Activated naive CD4-positive, alpha-beta T cell treated with Interleukin-2 at 50 U/mL for 16 hours (primary cell): ENCODE data around the gene MYORG.

Source experiments
- DNase-seq: peaks from one replicate; pipeline ENCODE4 v3.0.0-alpha.2; 2020

MYORG gene

DNA sequence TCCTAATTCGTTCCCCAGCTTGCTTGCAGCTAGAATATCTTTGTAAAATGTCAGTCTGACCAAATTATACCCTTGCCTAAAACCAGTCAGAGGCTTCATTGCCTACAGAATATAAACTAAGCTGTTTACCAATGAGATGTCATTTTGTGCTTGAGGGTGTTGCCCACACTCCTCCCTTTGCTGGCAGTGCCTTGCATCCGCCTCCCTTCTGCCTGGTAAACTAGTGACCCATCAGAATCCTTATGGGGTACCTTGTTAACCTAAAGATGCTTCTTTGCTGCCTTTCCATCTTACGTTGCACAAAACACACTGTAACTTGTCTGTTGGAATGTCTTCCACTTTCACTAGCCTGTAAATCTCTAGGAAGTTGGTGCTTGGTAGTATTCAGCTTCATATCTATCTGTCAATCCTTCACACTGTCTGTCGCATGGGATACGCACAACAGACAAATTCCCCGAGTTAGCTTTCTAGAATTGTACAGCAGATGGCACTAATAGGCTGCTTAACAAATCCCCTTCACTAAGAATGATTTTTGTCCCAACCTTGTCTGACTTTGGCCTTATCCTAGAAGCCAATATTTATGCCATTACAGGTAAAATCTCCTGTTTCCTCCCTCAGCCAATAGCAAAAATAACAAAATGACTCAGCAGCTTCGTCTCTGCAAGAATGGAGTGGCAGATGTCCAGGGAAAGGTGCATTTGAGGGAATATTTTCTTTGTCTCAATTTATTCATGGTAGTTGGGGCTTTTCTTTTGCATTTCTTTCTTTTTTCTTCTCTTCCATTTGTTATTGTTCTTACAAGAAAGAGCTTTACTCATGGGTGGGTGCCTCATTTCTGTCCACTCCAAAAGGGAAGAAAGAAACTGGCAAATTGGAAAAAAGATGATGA lies 44.4 kb downstream of the MYORG start:
- no peak for DNase-seq

DNA sequence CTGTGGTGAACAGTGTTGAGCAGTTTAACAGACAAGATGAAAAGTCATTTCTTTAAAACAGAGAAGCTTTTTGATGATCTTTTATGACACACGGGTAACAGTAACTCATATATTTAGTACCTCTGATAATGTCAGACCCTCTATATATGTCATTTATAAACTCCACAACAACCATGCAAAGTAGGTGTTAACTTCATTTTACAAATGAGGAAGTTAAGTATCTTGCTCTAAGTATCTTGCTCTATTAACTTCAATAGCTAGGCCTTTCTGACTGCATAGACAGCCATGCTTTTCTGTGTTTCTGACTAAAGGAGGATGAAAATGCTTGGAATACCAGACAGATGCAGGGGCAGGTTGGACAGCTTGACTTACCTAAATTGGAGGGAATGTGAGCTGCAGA lies 45.5 kb downstream of the MYORG start:
- no peak for DNase-seq

DNA sequence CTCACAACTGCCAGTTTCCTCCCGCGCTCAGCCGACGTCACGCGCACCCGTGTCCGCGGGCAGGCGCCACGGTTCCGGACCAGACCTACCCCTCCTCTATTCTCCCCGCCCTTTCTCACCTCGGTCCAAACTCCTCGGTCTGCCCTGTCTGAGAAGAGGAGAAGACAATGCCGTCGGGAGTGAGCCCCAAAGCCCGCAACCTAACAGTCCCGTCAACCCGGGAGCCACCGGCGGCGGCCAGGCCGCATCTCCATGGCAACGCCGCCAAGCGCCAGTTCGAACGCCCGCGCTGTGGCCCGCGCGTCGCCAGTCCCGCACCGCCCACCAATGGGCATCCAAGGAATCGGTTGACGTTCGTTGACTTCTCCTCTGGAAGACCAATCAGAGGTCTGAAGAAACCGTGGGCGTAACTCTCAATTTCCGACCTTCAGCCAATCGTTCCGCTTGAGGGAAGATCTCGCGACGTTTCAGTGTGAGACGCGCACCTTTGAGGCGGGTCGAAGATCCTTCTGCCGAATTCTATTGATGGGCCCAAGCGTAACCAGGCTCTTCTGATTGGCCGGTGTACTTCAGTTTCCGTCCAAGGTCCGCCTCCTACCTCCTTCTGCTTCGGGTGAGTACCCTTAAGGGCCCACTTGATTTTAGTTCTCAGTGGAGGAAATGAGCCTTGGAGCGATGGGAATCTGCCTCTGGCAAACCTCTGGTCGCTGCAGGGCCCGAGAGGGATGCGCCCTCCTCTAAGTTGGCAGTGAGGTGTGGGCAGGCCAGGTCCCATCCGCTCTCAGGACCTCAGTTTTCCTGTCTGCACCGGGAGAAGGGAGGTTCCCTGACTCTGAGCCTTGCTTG lies 47.5 kb downstream of the MYORG start, which contains the start of the genes KIF24 and NUDT2:
KIF24 (minus strand) TSS at position 282 of the 846 bp plus-strand sequence. CDS start 17,922 bp downstream, outside the sequence.
NUDT2 (plus strand) TSS at position 583 of the 846 bp plus-strand sequence. CDS start 9,471 bp downstream, outside the sequence.
- peak; percentile 95 for DNase-seq

DNA sequence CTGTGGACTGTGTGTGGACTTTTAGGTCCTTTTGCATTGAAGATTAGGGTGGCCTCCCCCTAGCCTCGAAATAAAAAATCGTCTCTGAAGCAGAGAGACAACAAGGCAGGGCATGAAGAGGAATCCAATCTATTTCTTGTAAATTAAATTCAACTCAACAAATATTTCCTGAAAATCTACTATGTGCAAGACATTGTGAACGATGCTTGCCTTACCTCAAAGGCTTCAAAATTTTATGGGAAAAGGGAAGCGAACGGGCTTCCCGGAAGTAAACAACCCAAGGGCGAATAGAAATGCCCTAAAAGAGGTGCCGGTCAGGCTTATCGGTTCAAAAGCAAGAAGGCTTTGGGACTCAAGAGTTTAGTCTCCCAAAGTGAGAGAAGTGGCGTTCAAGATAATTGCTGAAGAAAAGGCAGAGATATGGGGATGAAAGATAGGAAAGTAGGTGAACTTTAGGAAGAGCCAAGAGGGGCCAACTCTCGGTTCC lies 48.2 kb downstream of the MYORG start:
- DNase-seq: no peak

DNA sequence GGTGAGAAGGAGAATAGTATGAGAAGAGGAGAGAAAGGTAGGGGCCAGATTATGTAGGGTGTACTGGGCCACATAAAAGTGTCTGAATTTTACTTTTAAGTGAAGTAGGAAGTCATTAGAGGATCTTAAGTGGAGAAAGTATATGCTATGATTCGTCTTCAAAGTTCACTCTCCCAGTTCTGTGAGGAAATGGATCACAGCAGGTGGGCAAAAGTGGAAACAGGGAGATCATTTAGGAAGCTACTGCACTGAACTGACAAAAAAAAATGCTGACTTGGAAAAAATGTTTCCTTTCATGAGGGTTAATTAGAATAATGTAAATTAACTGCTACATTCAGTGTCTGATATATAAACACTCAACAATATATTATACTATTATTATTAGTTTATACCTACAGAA lies 50.0 kb downstream of the MYORG start:
- no peak for DNase-seq

DNA sequence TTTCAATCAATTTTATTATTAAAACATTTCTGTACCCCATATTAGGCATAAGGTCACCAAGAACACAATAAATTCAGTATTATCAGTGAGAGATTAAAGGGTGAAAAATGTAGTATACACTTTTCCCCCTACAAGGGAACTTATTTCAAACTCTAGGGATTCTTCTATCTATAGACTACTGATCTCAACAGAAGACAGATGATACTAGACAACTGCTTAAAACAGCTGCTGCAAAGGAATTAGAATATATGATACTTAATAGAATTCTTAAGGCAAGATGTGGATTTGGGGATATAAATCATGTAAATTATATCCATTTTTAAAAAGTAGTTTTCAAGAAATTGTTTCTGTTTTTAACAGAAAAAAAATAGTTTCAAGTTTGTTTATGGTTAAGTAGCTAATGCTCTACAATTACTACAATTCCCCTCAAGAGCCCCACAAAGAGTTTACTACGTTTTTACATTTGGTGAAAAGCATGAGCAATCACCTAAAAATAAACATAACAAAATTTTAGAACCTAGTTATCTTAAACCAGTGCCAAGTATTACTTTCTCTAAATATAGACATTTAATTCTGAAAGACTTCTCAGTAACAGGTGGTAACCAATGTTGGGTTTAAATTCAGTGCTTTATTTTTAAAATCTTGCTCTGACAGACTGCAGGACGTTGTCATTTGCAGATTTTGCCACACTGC lies 53.7 kb downstream of the MYORG start:
- no peak for DNase-seq

DNA sequence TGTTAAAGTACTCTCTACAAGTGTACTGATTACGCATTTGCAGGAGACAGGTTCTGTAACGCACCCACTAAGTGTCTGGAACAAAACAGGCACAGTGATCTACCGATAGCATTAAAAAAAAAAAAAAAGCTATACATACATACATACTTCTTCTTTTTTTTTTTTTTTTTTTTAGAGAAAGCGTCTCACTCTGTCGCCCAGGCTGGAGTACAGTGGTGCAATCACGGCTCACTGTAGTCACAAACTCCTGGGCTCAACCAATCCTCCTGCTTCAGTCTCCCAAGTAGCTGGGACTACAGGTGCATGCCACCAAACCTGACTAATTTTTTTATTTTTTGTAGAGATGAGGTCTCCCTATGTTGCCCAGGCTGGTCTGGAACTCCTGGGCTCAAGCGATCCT lies 55.2 kb downstream of the MYORG start:
- no peak for DNase-seq

DNA sequence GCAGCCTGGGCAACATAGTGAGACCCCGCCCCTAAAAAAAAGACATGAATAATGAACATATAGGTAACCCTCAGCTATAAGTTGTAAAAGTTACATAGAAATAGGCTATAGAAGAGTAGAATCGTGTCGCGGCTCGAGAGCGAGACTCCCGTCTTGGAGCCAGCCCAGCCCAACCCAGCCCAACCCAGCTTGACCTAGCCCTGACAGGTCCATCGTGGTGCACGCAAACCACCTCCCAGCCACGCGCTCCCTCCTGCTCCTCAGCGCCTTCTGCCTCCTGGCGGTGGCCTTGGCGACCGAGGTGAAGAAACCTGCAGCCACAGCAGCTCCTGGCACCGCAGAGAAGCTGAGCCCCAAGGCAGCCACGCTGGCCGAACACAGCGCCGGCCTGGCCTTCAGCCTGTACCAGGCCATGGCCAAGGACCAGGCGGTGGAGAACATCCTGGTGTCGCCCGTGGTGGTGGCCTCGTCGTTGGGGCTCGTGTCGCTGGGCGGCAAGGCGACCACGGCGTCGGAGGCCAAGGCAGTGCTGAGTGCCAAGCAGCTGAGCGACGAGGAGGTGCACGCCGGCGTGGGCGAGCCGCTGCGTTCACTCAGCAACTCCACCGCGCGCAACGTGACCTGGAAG lies 58.4 kb downstream of the MYORG start:
- DNase-seq: no peak

DNA sequence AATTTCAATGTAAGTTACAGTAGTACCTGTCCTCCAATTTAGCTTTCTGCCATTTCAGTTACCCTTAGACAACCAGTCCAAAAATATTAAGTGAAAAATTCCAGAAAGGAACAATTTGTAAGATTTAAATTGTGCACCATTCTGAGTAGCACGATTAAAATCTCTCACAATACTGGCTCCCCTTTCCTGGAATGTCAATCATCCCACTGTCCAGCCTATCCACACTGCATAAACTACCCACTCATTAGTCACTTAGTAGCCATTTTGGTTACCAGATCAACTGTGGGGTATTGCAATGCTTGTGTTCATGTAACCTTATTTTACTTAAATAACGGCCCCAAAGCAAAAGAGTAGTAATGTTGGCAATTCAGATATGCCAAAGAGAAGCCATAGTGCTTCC lies 59.3 kb downstream of the MYORG start:
- DNase-seq: no peak
